GM23338 (cell line): ENCODE data around the gene SLC39A5. TPM values are rescaled to one million over a fixed set of nuclear protein-coding genes. Genes with fewer than 3 reads are reported as not detected.

Experiments
- ATAC-seq: fragments of 200-7000 bp; cut with Tn5 transposase; 3 replicates; pipeline ENCODE4 v1.9.1; 2020
- DNase-seq: peaks from one replicate; pipeline ENCODE4 v3.0.0-alpha.2; 2015; ENCODE audit warnings: low spot score
- H2AFZ ChIP-seq: fragments of 200-600 bp; sonication (generic); 2 replicates; pipeline ENCODE4 v1.8.0; 2016; ENCODE audit warnings: antibody characterized with exemption, mild to moderate bottlenecking, moderate library complexity
- H3F3A ChIP-seq: fragments of 200-600 bp; sonication (generic); replicated peaks from 2 replicates; pipeline ENCODE4 v1.8.0; 2017; ENCODE audit warnings: antibody characterized with exemption, mixed run types, low read depth
- H3K27ac ChIP-seq: fragments of 200-600 bp; sonication (generic); 2 replicates; pipeline ENCODE4 v1.6.1; 2016; ENCODE audit warnings: low read depth
- H3K27me3 ChIP-seq: fragments of 200-600 bp; sonication (generic); 2 replicates; pipeline ENCODE4 v1.8.0; 2016; ENCODE audit warnings: mild to moderate bottlenecking, mixed run types, moderate library complexity; ENCODE audit not compliant: insufficient read depth
- H3K36me3 ChIP-seq: fragments of 200-600 bp; sonication (generic); 2 replicates; pipeline ENCODE4 v1.8.0; 2016; ENCODE audit warnings: mild to moderate bottlenecking; ENCODE audit not compliant: insufficient read depth
- H3K4me1 ChIP-seq: fragments of 200-600 bp; sonication (generic); 2 replicates; pipeline ENCODE4 v1.8.0; 2016; ENCODE audit warnings: mild to moderate bottlenecking, moderate library complexity; ENCODE audit not compliant: insufficient read depth
- H3K4me2 ChIP-seq: fragments of 200-600 bp; sonication (generic); 2 replicates; pipeline ENCODE4 v1.7.1; 2017; ENCODE audit warnings: mixed run types
- H3K4me3 ChIP-seq: fragments of 200-600 bp; sonication (generic); 2 replicates; pipeline ENCODE4 v1.6.1; 2016; ENCODE audit warnings: mixed run types
- H3K79me2 ChIP-seq: fragments of 200-600 bp; sonication (generic); replicated peaks from 2 replicates; pipeline ENCODE4 v1.8.0; 2017; ENCODE audit warnings: mild to moderate bottlenecking; ENCODE audit not compliant: insufficient read depth
- H3K9me2 ChIP-seq: fragments of 200-600 bp; sonication (generic); 2 replicates; pipeline ENCODE4 v1.8.0; 2017; ENCODE audit not compliant: insufficient read depth
- H4K20me1 ChIP-seq: fragments of 200-600 bp; sonication (generic); replicated peaks from 2 replicates; pipeline ENCODE4 v1.8.0; 2017; ENCODE audit warnings: mild to moderate bottlenecking; ENCODE audit not compliant: insufficient read depth
- H3K27ac Mint-ChIP-seq: 2 replicates; pipeline ENCODE4 v1.8.0; 2020; ENCODE audit warnings: inconsistent platforms, mild to moderate bottlenecking, moderate library complexity, mixed read lengths
- H3K27me3 Mint-ChIP-seq: 3 replicates; pipeline ENCODE4 v1.8.0; 2022; ENCODE audit warnings: low read depth, mild to moderate bottlenecking, moderate library complexity, mixed read lengths, inconsistent platforms; ENCODE audit not compliant: insufficient read depth, poor library complexity
- H3K36me3 Mint-ChIP-seq: 3 replicates; pipeline ENCODE4 v1.8.0; 2021; ENCODE audit warnings: low read depth, mild to moderate bottlenecking, inconsistent platforms, moderate library complexity, mixed read lengths
- H3K4me1 Mint-ChIP-seq: 3 replicates; pipeline ENCODE4 v1.8.0; 2020; ENCODE audit warnings: mild to moderate bottlenecking, inconsistent platforms, mixed read lengths
- H3K4me3 Mint-ChIP-seq: 3 replicates; pipeline ENCODE4 v1.8.0; 2021; ENCODE audit warnings: moderate library complexity, mild to moderate bottlenecking, inconsistent platforms, mixed read lengths
- H3K9me3 Mint-ChIP-seq: 3 replicates; pipeline ENCODE4 v1.8.0; 2020; ENCODE audit warnings: moderate library complexity, mild to moderate bottlenecking, inconsistent platforms, mixed read lengths
- CREB1 ChIP-seq: fragments of 250-450 bp; sonication (Bioruptor Pico); IDR thresholded peaks from 2 replicates; pipeline ENCODE4 v1.5.0; 2020; ENCODE audit warnings: low read depth, mild to moderate bottlenecking, moderate library complexity
- EZH2 ChIP-seq: fragments of 200-600 bp; sonication (generic); IDR thresholded peaks from one replicate; pipeline ENCODE4 v1.8.0; 2017; ENCODE audit warnings: antibody characterized with exemption, mild to moderate bottlenecking, low read depth; ENCODE audit not compliant: unreplicated experiment
- EZH2phosphoT487 ChIP-seq: fragments of 200-600 bp; sonication (generic); IDR thresholded peaks from one replicate; pipeline ENCODE4 v1.8.1; 2018; ENCODE audit warnings: antibody characterized with exemption; ENCODE audit not compliant: unreplicated experiment
- JUNB ChIP-seq: IDR thresholded peaks from one replicate; pipeline ENCODE4 v1.6.1; 2016; ENCODE audit warnings: antibody characterized with exemption; ENCODE audit not compliant: unreplicated experiment
- NANOG ChIP-seq: IDR thresholded peaks from 2 replicates; pipeline ENCODE4 v1.6.1; 2016; ENCODE audit warnings: antibody characterized with exemption, borderline replicate concordance
- STAT1 ChIP-seq: IDR thresholded peaks from one replicate; pipeline ENCODE4 v1.6.1; 2016; ENCODE audit warnings: antibody characterized with exemption; ENCODE audit not compliant: unreplicated experiment
- polyA plus RNA-seq: library from polyadenylated mRNA; unstranded; fragments of >200 nt; fragmentation: Nextera tagmentation; extraction: Ambion mirVana; gene quantifications from 2 replicates; pipeline ENCODE4 v1.2.1, GENCODE V29; 2016
- total RNA-seq: library from RNA; depleted of rRNA; stranded (reverse); fragments of >200 nt; shearing (Covaris generic); gene quantifications from 2 replicates; pipeline ENCODE4 v1.2.3, GENCODE V29; 2014
- TF ChIP-seq, protein P1 (sequence below): IDR thresholded peaks from 2 replicates; pipeline ENCODE4 v1.6.1; 2016; ENCODE audit warnings: antibody characterized with exemption
- TF ChIP-seq, protein P2 (sequence below): IDR thresholded peaks from one replicate; pipeline ENCODE4 v1.6.1; 2018; ENCODE audit warnings: antibody characterized with exemption; ENCODE audit not compliant: unreplicated experiment

SLC39A5 gene
- total and polyA plus RNA-seq, 2 experiments from 2014 or later, result 0.29 to 0.59 TPM

DNA sequence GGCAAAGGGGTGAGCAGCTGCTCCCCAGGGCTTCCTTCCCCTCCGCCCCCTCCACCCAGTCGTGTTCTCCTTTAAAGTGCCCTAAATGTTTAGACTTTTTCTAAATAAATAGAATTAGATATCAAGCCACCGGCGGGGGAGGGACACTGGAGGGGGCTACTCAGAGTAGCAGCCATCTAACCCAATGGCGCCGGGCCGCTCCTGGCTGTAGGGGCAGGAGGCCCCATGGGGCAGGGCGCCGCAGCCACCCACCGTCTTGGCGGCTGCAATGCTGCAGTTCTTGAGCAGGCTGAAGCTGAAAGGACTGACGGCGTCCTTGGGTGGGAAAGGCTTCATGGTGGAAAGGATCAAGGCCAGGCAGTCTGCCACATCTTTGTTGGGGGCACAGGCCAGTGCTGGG lies 13.1 kb downstream of the SLC39A5 start (continued):
- TF ChIP-seq, protein P1, sequence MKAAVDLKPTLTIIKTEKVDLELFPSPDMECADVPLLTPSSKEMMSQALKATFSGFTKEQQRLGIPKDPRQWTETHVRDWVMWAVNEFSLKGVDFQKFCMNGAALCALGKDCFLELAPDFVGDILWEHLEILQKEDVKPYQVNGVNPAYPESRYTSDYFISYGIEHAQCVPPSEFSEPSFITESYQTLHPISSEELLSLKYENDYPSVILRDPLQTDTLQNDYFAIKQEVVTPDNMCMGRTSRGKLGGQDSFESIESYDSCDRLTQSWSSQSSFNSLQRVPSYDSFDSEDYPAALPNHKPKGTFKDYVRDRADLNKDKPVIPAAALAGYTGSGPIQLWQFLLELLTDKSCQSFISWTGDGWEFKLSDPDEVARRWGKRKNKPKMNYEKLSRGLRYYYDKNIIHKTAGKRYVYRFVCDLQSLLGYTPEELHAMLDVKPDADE, result no peak
- TF ChIP-seq EZH2 (no peak), STAT1 (no peak), NANOG (no peak), JUNB (no peak), EZH2phosphoT487 (no peak)

DNA sequence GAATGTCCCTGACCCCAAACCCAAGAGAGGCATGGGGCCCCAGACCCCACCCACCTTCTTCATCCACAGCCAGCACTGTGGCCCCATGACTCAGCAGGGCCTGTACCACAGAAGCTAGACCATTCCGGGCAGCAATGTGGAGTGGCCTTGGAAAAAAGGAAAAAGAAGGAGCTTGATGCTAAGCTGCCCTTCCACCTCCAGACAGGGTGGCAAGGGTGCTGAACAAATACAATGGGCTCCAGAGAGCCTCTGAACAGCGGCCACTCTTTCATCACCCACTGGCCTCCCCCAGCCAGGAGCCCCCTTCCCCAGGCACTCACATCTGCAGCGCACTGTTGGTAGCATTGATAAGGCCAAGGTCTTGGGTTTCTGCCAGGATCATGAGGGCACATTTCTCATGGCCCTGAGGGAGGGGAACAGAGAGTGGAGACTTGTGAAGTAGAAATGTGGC lies 13.9 kb downstream of the SLC39A5 start:
- H3K27me3 ChIP-seq, result no peaks in the 10 kb centered on the region
- H3K9me2 ChIP-seq, result no peaks in the 10 kb centered on the region
- H3K36me3 ChIP-seq, result peaks cover 43% of the 10 kb centered on the region
- H3K4me3 ChIP-seq, result no peak overlapping the region
- no peak overlapping the region for H3K27ac ChIP-seq
- Mint-ChIP-seq H3K4me3 (no peak overlapping the region), H3K27ac (no peak overlapping the region), H3K9me3 (no peaks in the 10 kb centered on the region), H3K36me3 (peaks cover 68% of the 10 kb centered on the region), H3K27me3 (peaks cover 16% of the 10 kb centered on the region), H3K4me1 (no peaks in the 10 kb centered on the region)
- H4K20me1 ChIP-seq, result peaks cover 9% of the 10 kb centered on the region; the same call in 1 of the 2 replicates
- no peaks in the 10 kb centered on the region for H3K79me2 ChIP-seq
- no peaks in the 10 kb centered on the region for H3K4me1 ChIP-seq
- H2AFZ ChIP-seq, result no peak overlapping the region
- no peak for DNase-seq
- no peak for ATAC-seq
- H3F3A ChIP-seq, result no peaks in the 10 kb centered on the region; the same call in 1 of the 2 replicates
- H3K4me2 ChIP-seq, result no peak overlapping the region
- TF ChIP-seq CREB1 (CRISPR knock-in tag), result no peak

DNA sequence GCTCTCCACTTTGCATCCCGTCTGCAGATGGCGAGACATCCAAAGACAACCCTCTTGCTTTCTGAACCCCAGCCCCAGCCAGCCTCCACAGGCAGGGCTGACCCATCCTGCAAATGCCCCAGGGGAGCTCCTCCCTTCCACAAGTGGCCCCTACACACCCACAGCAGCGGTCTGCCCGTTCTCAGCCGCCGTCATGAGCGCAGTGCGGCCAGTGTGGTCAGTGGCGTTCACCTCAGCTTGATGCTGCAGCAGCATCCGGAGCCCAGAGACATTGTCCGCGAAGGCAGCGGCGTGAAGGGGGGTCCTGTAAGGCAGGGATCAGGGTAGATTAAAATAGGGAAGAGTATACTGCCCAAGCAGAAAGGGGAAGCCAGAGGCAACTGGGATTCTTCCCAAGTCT lies 14.6 kb downstream of the SLC39A5 start:
- no peak overlapping the region for H2AFZ ChIP-seq
- no peaks in the 10 kb centered on the region for H3K4me1 Mint-ChIP-seq
- H3K4me3 Mint-ChIP-seq, result no peak overlapping the region
- no peaks in the 10 kb centered on the region for H3K4me1 ChIP-seq
- H3K27me3 Mint-ChIP-seq, result peaks cover 20% of the 10 kb centered on the region
- no peak overlapping the region for H3K27ac ChIP-seq
- H3K79me2 ChIP-seq, result no peaks in the 10 kb centered on the region
- H3K4me2 ChIP-seq, result no peak overlapping the region
- no peaks in the 10 kb centered on the region for H3K9me3 Mint-ChIP-seq
- peaks cover 9% of the 10 kb centered on the region; the same call in 1 of the 2 replicates for H4K20me1 ChIP-seq
- H3K36me3 Mint-ChIP-seq, result peaks cover 73% of the 10 kb centered on the region
- ATAC-seq, result no peak
- no peak for DNase-seq
- no peak overlapping the region for H3K27ac Mint-ChIP-seq
- H3K9me2 ChIP-seq, result no peaks in the 10 kb centered on the region
- H3F3A ChIP-seq, result no peaks in the 10 kb centered on the region; the same call in 1 of the 2 replicates
- H3K4me3 ChIP-seq, result no peak overlapping the region
- no peaks in the 10 kb centered on the region for H3K27me3 ChIP-seq
- peaks cover 47% of the 10 kb centered on the region for H3K36me3 ChIP-seq
- TF ChIP-seq CREB1 (CRISPR knock-in tag), result no peak
- TF ChIP-seq EZH2phosphoT487, result no peak
- TF ChIP-seq, protein P2, sequence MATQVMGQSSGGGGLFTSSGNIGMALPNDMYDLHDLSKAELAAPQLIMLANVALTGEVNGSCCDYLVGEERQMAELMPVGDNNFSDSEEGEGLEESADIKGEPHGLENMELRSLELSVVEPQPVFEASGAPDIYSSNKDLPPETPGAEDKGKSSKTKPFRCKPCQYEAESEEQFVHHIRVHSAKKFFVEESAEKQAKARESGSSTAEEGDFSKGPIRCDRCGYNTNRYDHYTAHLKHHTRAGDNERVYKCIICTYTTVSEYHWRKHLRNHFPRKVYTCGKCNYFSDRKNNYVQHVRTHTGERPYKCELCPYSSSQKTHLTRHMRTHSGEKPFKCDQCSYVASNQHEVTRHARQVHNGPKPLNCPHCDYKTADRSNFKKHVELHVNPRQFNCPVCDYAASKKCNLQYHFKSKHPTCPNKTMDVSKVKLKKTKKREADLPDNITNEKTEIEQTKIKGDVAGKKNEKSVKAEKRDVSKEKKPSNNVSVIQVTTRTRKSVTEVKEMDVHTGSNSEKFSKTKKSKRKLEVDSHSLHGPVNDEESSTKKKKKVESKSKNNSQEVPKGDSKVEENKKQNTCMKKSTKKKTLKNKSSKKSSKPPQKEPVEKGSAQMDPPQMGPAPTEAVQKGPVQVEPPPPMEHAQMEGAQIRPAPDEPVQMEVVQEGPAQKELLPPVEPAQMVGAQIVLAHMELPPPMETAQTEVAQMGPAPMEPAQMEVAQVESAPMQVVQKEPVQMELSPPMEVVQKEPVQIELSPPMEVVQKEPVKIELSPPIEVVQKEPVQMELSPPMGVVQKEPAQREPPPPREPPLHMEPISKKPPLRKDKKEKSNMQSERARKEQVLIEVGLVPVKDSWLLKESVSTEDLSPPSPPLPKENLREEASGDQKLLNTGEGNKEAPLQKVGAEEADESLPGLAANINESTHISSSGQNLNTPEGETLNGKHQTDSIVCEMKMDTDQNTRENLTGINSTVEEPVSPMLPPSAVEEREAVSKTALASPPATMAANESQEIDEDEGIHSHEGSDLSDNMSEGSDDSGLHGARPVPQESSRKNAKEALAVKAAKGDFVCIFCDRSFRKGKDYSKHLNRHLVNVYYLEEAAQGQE, result no peak
